H1 (cell line): Measurements from ENCODE around the gene TSC22D3.

Experiments used
- HDAC2 ChIP-seq, 2 experiments: fragments of 300-600 bp in 1 of 2; sonication (generic) in 1 of 2; IDR thresholded peaks; 2 replicates each; pipeline ENCODE4 v1.6.1; 2011 to 2012; ENCODE audit warnings: low read depth in 2 of 2, low read length in 2 of 2, mild to moderate bottlenecking in 2 of 2, moderate library complexity in 2 of 2, borderline replicate concordance in 1 of 2, inconsistent platforms in 1 of 2
- POLR2A ChIP-seq, 2 experiments: IDR thresholded peaks; 1 replicate in 1 of 2; 2 replicates in 1 of 2; pipeline ENCODE4 v1.6.1; 2011; ENCODE audit warnings: low read depth in 2 of 2, low read length in 2 of 2, mild to moderate bottlenecking in 2 of 2; ENCODE audit errors: control extremely low read depth in 1 of 2
- TF ChIP-seq, protein P1 (sequence below), 3 experiments: IDR thresholded peaks; 1 replicate in 2 of 3; 2 replicates in 1 of 3; pipeline versions ENCODE4 v1.5.1 to v1.6.1; 2011; ENCODE audit warnings: low read length in 3 of 3, mild to moderate bottlenecking in 3 of 3, inconsistent platforms in 2 of 3, low read depth in 1 of 3, moderate library complexity in 1 of 3; ENCODE audit not compliant: insufficient read depth in 1 of 3; ENCODE audit errors: control extremely low read depth in 1 of 3
- TF ChIP-seq, protein P2 (sequence below): IDR thresholded peaks from 2 replicates; pipeline ENCODE4 v1.6.1; 2011; ENCODE audit warnings: low read depth, mild to moderate bottlenecking, low read length; ENCODE audit not compliant: insufficient read depth

DNA sequence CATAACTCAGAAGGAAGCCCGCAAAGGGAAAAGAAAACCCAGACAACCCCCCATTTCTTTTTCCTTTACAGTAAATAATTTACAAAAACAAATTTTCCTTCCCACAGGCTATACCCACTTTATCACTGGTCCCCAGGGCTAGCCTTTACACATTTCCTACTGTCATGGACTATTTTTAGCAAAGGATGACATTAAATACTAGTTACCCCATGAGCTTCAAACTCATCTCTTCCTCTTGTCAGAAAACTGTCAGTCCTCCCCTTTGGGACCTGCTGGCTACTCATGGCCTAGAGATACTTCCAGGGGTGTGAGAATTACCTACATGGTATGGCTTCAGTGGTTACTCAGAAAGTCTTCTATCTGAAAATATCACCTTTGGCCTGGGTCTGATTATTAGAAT, 11.9 kb downstream of the TSC22D3 start:
- TF ChIP-seq, protein P1, sequence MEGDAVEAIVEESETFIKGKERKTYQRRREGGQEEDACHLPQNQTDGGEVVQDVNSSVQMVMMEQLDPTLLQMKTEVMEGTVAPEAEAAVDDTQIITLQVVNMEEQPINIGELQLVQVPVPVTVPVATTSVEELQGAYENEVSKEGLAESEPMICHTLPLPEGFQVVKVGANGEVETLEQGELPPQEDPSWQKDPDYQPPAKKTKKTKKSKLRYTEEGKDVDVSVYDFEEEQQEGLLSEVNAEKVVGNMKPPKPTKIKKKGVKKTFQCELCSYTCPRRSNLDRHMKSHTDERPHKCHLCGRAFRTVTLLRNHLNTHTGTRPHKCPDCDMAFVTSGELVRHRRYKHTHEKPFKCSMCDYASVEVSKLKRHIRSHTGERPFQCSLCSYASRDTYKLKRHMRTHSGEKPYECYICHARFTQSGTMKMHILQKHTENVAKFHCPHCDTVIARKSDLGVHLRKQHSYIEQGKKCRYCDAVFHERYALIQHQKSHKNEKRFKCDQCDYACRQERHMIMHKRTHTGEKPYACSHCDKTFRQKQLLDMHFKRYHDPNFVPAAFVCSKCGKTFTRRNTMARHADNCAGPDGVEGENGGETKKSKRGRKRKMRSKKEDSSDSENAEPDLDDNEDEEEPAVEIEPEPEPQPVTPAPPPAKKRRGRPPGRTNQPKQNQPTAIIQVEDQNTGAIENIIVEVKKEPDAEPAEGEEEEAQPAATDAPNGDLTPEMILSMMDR (IDR thresholded peaks at IDR 0.05; ENCODE audit: control extremely low read depth in 1 of 3, insufficient read depth in 1 of 3, low read depth in 1 of 3, low read length in 3 of 3), result no peak
- no peak for TF ChIP-seq POLR2A (IDR thresholded peaks at IDR 0.05; ENCODE audit: control extremely low read depth in 1 of 2, low read depth in 2 of 2, low read length in 2 of 2)
- TF ChIP-seq, protein P2, sequence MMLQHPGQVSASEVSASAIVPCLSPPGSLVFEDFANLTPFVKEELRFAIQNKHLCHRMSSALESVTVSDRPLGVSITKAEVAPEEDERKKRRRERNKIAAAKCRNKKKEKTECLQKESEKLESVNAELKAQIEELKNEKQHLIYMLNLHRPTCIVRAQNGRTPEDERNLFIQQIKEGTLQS, result no peak
- TF ChIP-seq HDAC2 (IDR thresholded peaks at IDR 0.05; ENCODE audit: borderline replicate concordance in 1 of 2, low read depth in 2 of 2, low read length in 2 of 2), result no peak
